SU-DHL-6 (cell line): ENCODE results near the gene ABCB8.

Experiments used
- CTCF ChIP-seq: fragments of 200-600 bp; sonication (generic); IDR thresholded peaks from one replicate; pipeline ENCODE4 v1.5.1; 2017; ENCODE audit warnings: antibody characterized with exemption, mild to moderate bottlenecking, low read length, moderate library complexity; ENCODE audit not compliant: insufficient read depth, poor library complexity, severe bottlenecking
- EZH2phosphoT487 ChIP-seq: fragments of 200-600 bp; sonication (generic), shearing (Covaris generic); conservative IDR thresholded peaks from 2 replicates; pipeline ENCODE4 v1.6.1; 2018; ENCODE audit warnings: mild to moderate bottlenecking, antibody characterized with exemption, low read length, moderate library complexity, mixed read lengths

- no peak for TF ChIP-seq CTCF
- TF ChIP-seq EZH2phosphoT487: no peak
Observed at GRCh38 chr7:150997817-150998216, 30.4 kb upstream of the ABCB8 start.
